HG03196 (cell line): Measurements from ENCODE around the gene CHGA.

Experiments used
- ATAC-seq: cut with Tn5 transposase; IDR thresholded peaks from one replicate; pipeline ENCODE4 v1.9.1; 2021; ENCODE audit not compliant: unreplicated experiment

The CHGA gene

DNA sequence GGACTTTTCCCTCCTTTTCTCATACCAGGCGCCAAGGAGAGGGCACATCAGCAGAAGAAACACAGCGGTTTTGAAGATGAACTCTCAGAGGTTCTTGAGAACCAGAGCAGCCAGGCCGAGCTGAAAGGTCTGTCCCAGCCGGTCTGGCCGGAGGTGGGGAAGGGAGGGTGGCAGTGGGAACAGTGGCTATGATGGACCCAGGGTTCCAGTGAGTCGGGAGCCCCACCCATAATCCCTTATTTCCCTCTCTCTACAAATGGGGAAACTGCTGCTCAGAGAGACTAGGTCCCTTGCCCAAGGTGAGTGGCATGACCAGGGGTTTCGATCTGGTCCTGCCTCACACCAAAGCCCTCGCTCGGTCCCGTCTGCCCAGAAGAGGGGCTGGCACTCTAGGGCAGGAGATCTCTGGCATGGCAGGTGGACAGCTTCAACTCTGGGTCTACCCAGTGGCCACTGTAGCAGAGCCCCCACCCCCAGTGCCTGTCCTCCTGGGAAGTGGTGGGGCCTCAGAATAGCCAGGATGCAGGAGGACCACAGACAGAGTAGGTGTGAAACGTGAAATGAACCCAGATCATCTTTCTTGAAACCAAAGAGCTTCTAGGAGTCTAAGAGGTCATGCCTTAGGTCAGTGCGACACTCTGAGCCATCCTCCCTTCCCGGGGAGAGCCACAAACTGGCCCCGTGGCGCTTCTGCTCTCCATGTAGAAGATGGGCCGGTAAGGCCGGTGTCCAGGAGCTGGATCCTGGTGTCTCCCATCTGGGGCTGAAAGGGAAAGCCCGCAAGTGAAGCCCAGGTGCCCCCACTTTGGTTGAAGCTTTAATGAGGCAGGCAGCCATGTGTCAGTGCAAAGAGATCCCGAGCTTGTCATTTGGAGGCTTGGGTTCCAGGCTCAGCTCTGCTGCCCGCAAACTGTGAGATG is 7.0 kb downstream of the CHGA start:
- ATAC-seq = no peak

DNA sequence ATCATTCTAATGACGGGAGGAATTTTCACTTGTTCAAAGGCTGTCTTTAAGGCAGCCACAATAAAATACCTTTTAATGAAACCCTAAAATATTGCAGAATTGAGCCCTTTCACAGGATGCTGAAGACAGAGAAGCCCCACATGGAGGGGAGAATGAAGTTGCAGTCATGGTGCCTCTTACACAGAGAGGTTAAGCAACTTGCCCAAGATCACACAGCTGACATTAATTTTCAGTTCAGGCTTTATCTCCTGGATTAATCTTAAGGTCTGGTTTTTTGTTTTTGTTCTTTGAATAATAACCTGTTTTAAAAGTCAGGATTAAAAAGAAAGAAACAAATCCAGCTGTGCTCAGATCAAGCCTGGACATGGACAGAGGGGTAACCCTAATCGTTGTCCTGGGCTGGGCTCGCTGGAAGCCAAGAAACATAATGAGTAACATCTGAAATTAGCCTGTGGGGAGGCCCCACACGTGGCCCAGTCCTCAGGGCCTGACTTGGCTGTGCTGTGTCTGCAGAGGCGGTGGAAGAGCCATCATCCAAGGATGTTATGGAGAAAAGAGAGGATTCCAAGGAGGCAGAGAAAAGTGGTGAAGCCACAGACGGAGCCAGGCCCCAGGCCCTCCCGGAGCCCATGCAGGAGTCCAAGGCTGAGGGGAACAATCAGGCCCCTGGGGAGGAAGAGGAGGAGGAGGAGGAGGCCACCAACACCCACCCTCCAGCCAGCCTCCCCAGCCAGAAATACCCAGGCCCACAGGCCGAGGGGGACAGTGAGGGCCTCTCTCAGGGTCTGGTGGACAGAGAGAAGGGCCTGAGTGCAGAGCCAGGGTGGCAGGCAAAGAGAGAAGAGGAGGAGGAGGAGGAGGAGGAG is 8.0 kb downstream of the CHGA start:
- ATAC-seq = no peak

DNA sequence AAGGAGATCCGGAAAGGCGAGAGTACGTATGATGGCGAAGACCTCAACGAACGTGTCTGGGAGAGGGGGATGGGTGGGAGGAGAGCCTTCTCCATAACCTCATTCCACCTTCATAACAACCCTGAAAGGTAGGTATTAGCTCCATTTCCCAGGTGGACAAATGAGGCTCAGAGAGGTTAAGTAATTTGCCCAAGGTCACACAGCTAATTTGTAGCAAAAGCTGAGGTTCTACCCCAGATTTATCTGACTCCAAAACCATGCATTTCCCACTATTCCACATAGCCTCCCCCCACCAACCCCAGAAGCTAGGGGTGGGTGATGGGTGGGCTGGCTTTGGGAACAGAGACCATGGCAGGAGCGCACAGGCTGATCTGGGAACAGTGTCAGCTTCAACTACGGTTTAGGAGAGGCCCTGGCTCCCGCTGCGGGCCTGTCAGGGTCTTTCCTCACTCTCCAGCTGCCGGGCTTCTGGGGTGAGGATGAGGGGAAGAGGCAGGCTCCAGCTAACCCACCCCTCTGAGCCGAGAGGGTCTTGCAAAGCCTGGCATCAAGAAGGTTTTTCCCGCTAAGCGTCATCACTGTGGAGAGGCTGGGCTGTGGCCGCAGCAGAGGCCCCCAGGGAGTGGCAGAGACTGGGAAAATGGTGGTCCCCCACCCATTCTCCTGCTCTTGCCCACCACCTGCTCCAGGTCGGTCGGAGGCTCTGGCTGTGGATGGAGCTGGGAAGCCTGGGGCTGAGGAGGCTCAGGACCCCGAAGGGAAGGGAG is 8.9 kb downstream of the CHGA start:
- ATAC-seq = no peak

DNA sequence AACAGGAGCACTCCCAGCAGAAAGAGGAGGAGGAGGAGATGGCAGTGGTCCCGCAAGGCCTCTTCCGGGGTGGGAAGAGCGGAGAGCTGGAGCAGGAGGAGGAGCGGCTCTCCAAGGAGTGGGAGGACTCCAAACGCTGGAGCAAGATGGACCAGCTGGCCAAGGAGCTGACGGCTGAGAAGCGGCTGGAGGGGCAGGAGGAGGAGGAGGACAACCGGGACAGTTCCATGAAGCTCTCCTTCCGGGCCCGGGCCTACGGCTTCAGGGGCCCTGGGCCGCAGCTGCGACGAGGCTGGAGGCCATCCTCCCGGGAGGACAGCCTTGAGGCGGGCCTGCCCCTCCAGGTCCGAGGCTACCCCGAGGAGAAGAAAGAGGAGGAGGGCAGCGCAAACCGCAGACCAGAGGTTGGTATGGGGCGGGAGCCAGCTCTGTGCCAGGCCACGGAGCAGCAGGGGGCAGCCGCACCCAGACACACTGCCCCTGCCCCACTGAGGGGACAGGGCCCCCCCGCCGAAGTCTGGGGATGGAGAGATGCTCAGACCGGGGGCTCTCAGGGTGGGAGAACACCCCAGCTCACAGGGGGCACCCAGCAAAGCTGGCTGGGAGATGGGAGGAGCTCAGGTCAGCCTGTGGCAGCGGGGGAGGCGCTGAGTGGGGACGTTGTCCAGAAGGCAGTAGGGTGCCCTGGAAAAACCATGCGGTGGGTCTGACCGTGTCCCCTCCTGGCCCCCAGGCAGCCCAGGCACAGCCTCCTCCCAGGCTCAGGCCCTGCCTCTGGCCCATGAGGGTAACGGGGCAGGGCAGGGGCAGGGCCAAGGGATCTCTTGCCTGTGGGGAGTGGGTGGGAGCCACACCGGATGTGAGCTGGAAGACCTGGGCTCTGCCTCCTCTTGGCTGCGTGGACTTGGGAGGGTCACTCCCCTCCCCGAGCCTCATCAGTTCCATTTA is 9.8 kb downstream of the CHGA start:
- no peak for ATAC-seq

DNA sequence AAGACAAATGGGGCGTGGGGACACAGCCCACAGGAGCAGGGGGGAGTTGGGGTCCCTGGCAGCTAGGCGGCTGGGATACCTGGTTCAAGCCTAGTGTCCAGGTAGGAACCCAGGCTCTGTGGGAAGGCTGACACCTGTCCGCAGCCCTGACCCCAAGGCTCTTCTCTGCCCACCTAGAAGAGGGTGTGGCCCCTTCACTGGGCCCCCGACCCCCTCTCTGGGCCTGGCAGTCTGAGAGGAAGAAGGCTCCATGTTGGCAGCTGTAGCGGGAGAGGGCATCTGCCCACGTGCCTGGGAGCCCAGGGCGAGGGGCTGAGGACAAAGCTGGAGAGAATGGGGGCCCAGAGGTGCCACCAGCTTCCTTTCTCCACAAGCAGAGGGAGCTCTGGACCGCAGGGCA is 10.5 kb downstream of the CHGA start:
- ATAC-seq = no peak

DNA sequence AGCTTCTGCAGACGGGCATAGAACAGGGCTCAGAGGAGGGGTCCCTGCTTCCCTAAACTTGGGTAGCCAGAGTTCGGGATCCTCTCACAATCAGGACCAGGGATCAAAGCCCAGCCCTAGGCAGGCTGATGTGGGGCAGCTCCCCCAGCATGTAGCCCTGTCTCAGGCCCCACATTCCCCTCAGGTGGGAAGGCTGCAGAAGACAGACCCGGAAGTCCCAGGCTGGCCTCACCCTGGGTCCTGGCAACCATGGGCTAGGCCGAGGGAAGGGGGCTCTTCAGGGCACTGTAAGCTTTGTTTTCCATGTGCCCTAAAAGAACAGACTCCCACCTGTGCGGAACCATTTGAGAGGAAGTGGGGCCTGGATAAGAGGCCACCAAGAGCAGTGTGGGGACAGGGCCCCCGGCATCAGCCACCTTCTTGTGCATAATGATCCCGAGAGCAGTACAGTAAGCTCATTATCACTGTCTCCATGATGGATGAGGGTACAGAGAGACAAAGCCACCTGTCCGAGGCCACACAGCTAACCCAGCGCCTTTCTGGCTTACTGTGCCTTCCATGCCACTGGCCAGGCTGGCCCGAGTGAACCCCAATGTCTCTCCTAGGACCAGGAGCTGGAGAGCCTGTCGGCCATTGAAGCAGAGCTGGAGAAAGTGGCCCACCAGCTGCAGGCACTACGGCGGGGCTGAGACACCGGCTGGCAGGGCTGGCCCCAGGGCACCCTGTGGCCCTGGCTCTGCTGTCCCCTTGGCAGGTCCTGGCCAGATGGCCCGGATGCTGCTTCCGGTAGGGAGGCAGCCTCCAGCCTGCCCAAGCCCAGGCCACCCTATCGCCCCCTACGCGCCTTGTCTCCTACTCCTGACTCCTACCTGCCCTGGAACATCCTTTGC is 11.5 kb downstream of the CHGA start:
- no peak for ATAC-seq

DNA sequence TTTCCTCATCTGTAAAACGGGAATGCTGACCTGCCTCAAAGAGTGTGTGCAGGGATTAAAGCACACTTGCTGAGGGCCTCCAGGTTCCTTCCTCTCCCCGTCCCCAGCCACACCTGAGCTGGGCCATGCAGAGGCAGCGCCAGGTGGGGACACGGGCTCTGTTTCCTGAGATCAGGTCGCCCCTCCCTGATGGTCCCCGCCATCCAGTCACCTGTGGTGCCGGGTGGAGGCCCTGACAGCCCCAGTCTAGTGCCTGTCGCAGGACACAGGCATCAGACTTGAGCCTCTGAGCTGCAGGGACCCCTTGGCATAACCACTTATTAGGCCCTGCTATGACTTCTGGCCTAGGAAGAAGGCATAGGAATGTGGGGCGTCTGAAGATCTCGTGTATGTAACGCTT is 12.5 kb downstream of the CHGA start:
- no peak for ATAC-seq

DNA sequence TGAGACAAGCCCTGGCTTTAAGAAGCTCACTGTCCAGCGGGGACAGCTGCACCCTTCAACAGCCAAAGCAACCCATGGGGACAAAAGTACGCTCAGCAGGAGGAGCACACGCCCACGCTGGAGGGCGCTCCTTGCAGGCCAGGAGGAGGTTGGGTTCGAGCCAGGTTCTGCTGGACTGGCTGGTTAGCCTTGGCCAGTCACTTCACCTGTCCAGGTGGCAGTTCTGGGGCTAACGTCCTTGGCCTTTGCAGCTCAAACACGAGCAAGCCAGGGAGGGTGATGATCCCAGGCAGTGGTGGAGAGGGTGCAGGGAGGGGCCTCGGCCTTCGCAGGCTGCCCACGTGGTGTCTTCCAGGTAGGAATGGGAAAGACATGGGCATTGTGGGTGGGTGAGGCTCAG is 13.1 kb downstream of the CHGA start:
- no peak for ATAC-seq

DNA sequence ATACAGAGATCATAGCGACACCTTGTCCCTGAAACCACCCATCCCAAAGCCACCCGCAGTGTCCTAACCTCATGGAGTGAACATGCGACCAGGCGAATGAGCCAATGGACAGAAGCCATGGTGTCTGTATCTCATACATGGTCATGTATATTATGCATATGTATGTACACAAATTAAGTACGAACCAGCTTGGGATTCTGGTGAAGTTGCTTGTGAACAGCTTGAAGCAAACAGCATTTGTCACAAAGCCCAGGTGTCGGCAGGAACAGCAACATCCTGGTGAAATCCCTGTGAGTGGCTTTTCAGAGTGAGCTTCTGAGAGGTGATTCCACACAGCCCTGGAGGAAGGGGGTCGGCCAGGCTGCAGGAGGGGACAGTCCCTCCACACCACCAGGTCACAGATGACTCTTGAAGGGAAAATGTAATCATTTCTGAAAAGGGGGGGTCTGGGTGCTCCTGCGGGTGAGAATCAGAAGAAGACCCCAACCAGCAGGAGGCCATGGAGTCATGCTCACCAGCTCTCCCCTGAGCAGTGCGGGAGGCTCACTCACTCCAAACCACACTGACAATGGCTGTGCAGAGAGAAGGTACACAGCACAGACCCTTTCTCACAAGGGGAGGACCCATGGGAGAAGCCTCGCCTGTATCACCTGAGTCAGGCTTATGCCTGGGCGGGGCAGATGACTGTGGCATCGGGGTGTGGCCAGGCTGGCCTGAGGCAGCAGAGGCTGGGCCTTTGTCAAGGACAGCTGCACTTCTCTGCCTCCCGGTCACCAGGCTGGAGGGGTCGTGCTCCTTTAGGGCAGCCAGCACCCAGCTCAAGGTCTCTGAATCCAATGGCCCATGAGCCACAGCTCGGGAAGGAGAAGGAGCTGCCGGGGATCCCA is 14.3 kb downstream of the CHGA start:
- ATAC-seq = no peak

DNA sequence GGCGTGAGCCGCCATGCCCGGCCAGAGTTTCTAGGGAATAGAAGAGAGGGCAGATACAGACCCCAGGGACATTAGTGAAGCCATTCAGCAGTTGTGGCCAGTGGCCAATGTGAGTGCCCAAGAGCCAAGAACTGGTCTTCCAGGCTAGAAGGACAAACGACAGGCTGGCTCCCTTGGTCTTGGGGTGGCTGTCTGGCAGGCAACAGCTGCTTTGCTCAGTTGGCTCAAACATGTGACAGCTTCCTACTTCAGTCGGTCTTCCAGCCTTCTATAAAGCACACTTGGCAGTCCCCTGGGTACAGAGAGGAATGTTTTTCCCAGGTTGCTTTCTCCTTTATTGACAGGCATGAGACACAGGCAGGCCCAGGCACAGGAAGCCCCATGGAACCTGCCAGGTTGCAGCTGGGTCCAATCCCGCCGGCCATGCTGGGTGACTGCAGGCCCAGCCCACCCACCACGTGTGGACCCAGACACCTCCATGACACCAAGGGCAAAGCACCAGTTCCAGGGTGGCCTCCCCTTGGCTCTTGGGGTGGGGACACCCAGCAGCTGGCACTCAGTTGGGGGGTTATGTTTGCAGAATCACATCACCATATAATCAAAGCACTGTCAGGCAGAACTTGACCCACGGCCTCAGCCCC is 15.4 kb downstream of the CHGA start:
- no peak for ATAC-seq

DNA sequence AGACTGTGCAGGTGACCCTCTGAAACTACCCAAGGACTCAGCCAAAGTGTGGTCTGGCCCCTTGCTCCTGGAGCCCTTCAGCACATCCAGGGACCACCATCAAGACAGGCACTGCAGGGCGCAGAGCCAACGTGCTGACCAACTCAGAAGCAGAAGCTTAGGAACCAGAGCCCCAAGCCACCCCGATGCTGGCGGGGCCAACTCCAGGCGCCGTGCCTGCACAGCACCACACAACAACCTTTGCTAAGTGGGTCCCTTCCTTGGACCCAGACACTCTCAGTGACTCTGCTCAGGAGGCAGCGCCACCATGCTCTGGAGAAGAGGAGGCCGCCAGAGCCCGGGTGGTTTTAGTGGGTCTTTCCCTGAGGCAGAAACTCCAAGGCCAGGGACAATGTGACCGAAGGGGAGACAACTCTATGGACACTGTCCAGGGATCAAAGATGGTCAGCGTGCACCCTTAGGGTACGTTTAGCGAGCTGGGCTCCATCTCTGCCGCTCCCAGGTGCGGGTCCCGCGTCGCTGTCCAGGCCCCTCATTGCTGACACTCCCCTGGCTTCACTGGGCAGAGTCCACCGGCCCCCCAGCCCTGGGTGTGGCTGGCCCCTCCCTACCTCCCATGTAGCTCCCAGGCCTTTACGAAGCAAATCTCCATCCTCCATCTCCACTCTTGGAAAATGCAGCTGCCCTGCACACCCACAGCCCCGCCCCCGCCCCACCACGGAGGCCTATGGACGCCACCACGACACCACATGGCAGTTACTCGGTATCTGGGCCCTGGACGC is 16.1 kb downstream of the CHGA start:
- no peak for ATAC-seq

DNA sequence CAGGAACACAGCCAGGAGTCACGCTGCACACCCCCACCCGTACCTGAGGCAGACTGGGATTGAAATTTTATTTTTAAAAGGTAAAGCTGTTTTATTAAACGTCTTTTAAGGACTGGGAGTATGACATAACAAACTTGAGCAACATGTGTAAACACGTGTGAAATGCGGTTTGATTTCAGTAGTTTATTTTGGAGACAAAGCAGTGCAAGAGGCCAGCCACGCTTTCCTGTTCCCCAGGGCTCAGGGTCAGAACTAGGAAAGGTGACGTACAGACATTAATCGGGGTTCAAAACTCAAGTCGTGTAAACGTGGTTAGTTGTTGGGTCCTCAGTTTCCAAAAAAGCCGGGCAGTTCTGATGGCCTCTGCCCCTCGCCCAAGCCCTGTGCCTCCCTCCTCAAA is 16.7 kb downstream of the CHGA start:
- no peak for ATAC-seq

DNA sequence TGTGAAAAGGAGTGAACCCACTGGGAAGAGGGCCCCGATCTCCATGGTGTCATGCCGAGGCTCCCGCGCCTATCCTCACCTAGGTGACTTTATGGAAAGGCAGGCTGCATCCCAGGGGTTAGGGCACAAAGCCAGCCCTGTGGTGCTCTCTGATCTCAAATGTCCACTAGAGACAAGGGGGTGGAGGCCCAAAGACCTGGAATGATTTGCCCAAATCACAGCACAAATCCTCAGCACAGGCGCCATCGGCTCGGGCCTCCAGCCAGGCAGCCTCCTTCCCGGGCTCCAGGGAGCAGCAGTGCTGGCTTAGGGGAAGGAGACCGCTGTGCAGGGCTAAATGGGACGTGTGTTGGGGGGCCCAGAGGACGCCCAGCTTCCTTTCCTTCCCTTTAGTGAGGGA is 17.6 kb downstream of the CHGA start:
- no peak for ATAC-seq

DNA sequence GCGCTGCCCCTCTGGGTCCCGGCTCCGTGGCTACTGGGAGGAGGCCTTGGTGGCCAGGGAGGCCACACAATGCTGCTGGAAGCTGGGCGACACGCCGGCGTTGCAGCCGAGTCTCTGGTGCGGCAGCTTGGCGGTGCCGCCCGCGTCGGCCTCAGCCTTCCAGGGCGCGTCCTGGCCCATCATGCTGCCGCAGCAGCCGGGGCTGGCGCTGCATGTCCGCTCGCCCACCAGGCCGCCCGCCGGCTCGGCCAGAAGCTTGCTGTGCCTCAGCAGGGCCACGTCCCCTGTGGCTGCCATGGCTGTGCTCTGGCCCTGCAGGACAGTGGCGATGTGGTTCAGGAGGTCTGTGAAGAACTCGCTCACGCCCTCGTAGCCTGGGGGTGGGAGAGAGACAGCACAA is 18.6 kb downstream of the CHGA start:
- no peak for ATAC-seq

DNA sequence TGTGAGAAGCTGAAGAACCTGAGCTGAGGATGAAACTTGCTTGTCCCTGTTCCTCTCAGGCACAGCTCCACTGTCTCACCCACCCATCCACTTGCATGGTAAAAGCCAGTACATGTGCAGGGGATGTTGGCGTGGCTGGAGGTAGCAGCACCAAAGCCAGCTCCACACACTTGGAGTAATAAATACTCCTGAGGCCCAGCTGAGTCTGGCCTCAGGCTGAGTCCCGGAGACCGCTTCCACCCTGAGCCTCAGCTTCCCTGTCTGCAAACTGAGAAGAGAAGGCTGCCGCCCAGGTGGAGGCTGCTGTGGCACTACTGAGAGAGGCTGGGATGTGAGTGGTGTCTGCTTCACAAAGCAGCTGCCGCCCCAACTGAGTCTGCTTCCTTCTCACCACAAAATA is 19.2 kb downstream of the CHGA start:
- ATAC-seq = no peak

DNA sequence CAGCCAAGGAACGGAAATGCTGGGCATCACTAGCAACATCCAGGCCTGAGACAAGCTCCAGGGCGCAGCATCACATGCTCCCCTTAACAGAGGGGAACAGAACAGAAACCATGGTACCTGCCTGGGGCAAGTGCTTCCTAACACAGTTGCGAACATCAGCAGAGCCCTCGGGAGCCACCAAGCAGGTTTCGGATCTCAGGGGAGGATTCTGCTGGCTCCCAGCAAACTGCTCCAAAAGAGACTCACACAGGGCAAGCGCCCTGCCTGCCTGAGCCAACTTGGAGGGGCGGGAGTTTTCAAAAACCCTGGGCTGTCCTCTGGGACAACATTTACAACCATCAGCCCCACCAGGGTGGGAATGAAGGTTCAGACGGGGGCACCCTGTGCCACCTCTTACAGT is 19.6 kb downstream of the CHGA start:
- no peak for ATAC-seq
